ENCODE measurements around the gene EXD3.

Gene EXD3

DNA sequence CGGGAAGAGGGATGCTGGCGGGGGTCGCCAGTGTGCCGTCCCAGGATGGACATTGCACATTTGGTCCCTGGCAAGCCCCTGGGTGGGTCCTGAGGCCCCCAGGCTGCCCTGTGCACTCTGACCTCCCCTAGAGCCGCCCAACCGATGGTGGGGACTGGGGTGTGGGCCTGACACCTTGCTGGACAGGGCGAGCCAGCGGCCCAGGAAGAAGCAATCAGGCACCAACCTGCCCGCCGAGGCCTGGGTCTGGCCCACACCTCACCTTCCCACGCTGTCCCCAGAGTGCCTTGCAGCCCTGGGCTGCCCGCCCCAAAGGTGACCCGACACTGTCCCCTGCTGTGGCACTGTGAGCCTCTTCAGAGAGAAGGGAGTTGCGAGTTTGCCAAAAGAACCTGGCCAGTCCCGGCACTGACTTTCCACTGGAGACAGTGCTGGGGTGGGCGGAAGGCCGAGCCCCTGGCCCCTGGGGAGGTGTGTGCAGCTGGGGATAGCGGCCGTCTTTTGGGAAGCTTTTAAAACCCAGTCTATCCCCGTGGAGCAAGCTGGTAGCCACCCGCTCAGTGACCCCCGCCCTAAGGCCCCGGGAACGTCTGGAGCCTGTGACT lies 108.9 kb downstream of the EXD3 start:
- no peak for DNase-seq

GRCh38 chr9:137313326-137313936 lies 109.5 kb downstream of the EXD3 start:
- DNase-seq, result no peak

- DNase-seq, result no peak
Measured at GRCh38 chr9:137312852-137313325, 110.1 kb downstream of the EXD3 start.

DNA sequence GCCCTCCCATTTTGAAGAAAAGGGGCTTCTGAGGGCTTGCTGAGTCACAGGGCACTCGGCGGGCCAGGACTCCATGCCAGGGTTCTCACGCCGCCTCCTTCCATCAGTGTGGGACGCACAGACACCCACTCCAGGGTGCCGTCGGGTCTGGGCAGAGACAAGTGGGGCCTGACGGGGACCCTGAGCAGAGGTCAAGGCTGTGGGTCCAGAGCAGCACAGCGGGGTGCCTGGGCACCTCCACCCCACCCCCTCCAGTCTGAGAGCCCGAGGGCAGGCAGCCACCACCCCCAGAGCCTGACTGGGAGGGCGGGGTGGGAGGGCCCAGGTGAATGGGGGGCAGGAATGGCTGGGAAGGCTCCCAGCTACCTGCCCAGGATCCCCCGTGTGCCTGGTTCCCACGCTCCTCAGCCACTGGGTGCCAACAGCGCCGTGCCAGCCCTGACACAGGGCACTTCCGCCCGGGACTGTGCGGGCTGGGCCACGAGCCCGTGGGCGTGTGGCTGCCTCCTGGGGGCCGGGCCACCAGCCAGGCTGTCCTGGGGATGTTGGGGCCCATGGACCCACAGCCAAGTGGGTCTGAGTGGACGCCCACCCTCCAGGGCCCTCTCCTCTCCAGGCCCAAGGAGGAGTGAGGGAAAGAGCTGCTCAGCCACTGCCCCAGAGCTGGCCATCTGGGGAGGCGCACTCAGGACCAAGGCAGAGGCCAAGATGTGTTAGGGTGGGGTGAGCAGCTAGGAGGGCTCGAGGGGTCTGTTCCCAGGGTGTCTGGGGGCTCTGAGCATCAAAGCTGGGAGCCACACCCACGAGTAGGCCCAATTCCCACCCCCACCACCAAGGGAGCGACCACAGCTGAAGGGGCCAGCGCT lies 110.7 kb downstream of the EXD3 start:
- no peak for DNase-seq

- DNase-seq, result no peak
Measured at GRCh38 chr9:137311171-137311985, 111.6 kb downstream of the EXD3 start.

DNA sequence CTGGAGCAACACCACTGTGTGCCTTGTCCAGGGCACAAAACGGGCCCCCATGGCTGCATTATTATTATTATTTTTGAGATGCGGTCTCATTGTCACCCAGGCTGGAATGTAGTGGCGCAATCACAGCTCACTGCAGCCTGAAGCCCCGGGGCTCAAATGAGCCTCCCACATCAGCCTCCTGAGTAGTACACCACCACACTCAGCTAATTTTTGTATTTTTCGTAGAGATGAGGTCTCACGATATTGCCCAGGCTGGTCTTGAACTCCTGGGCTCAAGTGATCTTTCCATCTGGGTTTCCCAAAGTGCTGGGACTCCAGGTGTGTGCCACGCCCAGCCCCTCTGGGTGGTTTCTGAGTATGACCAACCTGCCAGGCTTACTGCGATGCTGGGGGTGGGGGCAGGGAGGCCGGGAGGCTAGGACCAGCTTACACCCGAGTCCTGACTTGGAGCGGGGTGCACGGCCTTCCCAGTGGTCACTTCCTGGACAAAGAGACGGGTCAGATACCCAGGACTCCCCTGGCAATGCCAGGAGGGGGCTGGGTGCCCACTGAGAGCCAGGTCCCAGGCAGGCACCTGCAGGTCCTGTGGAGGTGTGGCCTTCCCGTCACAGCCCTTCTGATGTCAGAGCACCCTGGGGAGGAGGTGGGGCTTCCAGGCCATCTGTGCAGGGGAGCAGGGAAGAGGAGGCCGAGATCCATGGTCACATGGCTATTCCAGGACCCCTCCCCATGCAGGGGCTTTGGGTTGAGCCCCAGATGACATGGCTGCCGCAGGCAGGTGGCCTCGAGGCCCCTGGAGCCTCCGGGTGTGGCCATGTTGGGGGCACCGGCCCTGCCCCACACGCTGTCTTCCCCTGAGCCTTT lies 112.5 kb downstream of the EXD3 start:
- no peak for DNase-seq

GRCh38 chr9:137309368-137310188 lies 113.4 kb downstream of the EXD3 start:
- no peak for DNase-seq

GRCh38 chr9:137308057-137308619 lies 114.8 kb downstream of the EXD3 start:
- no peak for DNase-seq

GRCh38 chr9:137307255-137308056 lies 115.5 kb downstream of the EXD3 start:
- DNase-seq, result no peak

DNA sequence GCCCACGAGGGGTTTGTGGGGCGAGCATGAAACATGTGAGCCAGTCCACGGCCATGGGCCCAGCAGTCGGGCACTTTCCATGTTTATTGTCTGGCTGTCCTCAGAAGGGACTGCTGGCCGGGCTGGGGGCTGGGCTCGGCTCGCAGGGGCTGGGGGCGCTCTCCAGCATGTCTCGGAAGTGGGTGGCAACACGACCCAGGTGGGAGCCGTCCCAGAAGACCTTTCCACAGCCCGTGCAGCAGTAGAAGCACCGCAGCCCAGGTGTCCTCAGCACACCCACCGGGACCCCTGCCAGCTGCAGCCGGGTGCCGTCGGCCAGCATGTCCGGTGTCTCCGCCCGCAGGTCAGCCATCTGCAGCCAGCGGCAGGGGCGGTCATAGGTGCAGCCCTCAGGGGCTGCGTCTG lies 116.1 kb downstream of the EXD3 start:
- DNase-seq, result no peak

GRCh38 chr9:137306066-137306849 lies 116.7 kb downstream of the EXD3 start:
- no peak for DNase-seq

- no peak for DNase-seq
Measured at GRCh38 chr9:137305798-137306065, 117.2 kb downstream of the EXD3 start.

- peak; percentile 70 for DNase-seq
Measured at GRCh38 chr9:137305060-137305797, 117.7 kb downstream of the EXD3 start.

DNA sequence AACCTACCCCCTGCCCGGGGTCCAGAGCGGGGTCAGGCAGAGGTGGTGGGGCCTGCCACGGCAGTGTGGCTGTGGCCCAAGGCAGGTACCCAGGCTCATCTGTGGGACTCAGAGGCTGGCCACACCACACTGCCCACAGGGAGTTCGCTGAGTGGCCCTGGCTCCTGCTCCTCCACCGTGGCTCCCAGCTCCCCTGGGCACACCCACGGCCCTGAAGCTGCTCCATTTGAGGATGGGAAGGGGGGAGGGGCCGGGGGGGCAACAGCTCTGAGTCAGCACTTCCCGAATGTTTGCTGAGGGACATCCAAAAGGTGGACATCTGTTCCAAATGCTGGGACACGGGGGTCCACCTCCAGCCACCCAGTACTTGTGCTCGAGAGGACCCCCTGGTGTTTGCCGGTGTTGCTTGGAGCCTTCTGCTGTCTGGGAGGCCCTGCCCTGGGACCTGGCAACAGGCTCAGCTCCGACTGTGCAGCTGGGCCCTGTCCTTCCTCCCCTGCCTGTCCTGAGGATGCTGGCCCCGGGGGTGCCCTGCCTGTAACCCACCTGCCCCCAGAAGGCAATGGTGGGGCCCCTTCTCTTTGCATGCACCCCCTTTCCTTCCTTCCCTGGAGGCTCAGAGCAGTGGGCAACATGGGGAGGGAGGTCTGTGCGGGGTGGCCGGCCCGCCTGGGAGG lies 118.4 kb downstream of the EXD3 start:
- no peak for DNase-seq

DNA sequence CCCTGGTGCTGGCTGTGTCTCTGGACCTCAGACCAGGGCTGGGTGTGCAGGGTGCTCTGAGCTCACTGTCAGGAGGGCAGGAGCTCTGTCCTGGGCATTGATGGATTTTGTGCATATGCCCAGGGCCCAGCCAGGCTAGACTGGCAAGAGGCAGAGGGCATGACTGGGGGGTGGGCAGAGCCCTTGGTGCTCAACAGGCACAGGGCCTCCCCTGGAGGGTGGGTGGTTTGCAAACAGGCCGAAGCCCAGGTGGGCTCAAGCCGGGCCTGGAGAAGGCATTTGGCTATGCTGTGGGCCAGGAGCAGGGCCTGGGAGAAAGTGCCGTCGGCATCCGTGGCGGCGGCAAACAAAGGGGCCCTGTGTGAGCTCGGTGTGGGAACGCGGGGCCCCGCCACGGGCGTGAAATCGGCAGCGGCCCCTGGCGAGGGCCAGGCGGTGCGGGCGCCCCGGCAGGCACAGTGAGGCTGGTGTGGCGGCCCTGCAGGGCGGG lies 119.0 kb downstream of the EXD3 start:
- no peak for DNase-seq

DNA sequence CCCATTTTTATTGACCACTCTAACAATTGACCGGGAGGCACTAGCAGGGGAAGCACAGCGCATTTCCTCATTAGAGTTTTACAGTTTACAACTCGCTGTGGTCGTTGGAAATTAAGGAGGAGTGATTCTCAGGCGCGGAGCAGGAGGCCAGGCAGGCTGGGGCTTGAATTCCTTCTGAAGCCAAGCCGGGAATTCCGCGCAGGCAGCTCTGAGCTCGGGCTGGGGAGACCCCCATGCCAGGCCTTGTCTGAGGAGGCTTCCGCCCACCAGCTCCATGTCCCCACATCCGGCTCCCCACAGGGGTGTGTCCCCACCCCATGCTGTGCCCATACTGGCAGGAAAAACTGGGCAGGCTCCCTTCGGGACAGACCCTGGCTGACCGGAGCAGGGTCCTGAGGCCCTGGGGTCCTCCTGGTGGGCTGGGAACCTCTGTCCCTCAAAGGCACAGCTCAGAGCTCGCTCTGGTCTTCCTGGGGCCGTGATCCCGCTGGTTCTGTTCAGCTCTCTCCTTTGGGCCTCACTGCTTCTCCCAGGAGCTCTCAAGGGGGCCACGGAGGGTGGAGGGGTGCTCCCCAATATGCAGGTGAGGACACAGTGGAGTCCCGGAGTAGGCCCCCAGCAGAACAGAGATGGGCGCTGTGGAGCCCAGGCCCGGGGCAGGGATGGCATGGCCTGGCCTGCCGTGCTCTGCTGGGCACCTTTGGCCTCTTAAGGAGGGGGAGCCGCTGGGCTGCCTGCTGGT lies 119.6 kb downstream of the EXD3 start:
- DNase-seq, result no peak
